Activated CD4-positive, alpha-beta T cell treated with anti-CD3 and anti-CD28 coated beads, Interleukin-2, amount 10 ng/mL, durations not matched to agents 24 days and 14 days (primary cell): ENCODE results near the gene LRRC46. TPM values are rescaled to one million over a fixed set of nuclear protein-coding genes. Genes with fewer than 3 reads are reported as not detected.

Experiments used
- DNase-seq: peaks from one replicate; pipeline ENCODE4 v3.0.0; 2022
- H3K27ac Mint-ChIP-seq: one replicate; pipeline ENCODE4 v1.8.0; 2022; ENCODE audit warnings: mild to moderate bottlenecking, mixed read lengths
- H3K27me3 Mint-ChIP-seq: one replicate; pipeline ENCODE4 v1.8.0; 2022; ENCODE audit warnings: mixed read lengths
- H3K36me3 Mint-ChIP-seq: one replicate; pipeline ENCODE4 v1.8.0; 2022; ENCODE audit warnings: low read depth, mild to moderate bottlenecking, mixed read lengths
- H3K4me1 Mint-ChIP-seq: one replicate; pipeline ENCODE4 v1.8.0; 2021; ENCODE audit warnings: mixed read lengths
- H3K4me3 Mint-ChIP-seq: one replicate; pipeline ENCODE4 v1.8.0; 2022; ENCODE audit warnings: mild to moderate bottlenecking, moderate library complexity, mixed read lengths
- H3K9me3 Mint-ChIP-seq: one replicate; pipeline ENCODE4 v1.8.0; 2021; ENCODE audit warnings: mixed read lengths
- intact Hi-C: fragments of 100-400 bp; cut with micrococcal nuclease; formaldehyde crosslinking; loops from one replicate; pipeline ENCODE4 v1.15.1; 2023
- total RNA-seq: library from RNA; stranded (reverse); gene quantifications from 2 replicates; pipeline ENCODE4 v1.2.3, GENCODE V29; 2022

The LRRC46 gene
- total RNA-seq, 1 donor from 2014 or later, result 0.44 TPM

DNA sequence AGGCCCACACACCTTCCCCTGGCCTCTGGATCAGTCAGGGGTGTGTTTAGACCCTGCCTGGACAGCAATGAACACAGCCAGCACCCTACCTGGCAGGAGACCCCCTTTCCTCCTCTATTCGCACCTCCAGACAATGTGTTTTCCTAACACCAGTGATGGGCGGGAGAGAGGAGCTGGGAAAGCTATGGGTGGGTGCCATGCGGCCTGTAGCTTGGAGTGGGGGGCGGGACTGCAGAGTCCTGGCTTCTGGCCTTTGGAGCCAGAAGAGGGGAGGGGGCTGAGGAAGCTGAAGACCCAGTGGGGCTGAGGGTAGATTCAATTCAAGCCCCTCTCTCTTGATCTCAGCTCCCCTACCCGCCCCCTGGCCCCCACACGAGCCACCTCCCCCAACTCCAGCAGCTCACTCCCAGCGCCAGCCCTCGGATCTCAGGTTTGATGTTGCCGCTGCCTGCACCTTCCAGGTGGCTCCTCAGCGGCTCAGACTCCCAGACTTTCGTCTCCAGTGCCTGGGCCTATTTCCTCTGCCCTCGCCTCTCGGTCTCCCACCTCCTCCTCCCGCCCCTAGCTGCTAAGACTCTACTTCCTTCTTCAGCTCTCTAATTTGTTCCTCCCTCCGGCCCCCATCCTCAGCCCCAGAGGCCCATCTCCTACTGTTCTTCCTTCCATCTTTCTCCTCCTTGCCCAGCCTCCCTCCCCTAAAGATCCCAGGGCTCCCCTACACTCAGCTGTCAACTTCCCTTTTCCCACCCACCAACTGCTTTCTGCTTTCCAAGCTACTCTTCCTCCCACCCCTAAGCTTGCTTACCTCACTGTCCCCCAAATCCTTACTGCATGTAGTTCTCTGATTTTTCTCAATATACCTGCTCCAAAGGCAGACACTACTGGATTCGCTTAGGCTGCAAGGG lies 26.3 kb downstream of the LRRC46 start:
- H3K4me1 Mint-ChIP-seq, result peaks cover 10% of the 10 kb centered on the region
- no peaks in the 10 kb centered on the region for H3K9me3 Mint-ChIP-seq
- no peaks in the 10 kb centered on the region for H3K36me3 Mint-ChIP-seq
- intact Hi-C loops, result no loop called here
- H3K27ac Mint-ChIP-seq, result no peak overlapping the region
- H3K4me3 Mint-ChIP-seq, result no peak overlapping the region
- peaks cover 68% of the 10 kb centered on the region for H3K27me3 Mint-ChIP-seq
- DNase-seq, result no peak

DNA sequence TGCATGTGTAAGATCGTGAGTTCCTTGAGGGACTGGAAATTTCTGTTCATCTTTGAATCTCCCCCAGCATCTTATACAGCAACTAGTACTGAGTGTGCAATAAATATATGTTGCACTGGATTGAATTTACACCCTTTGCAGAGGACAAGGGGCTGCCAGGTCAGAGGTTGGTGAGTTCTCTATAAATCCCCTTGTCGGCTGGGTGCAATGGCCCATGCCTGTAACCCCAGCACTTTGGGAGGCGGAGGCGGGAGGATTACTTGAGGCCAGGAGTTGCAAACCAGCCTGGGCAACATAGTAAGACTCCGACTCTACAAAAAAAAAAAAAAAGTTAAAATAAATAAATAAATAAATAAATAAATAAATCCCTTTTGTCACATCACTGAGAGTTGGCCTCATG lies 28.9 kb downstream of the LRRC46 start:
- intact Hi-C loops, result no loop called here
- Mint-ChIP-seq H3K9me3 (no peaks in the 10 kb centered on the region), H3K36me3 (no peaks in the 10 kb centered on the region), H3K27me3 (peaks cover 45% of the 10 kb centered on the region), H3K4me3 (no peak overlapping the region), H3K4me1 (peaks cover 9% of the 10 kb centered on the region), H3K27ac (no peak overlapping the region)
- no peak for DNase-seq

- no peak overlapping the region for H3K27ac Mint-ChIP-seq
- H3K36me3 Mint-ChIP-seq, result no peaks in the 10 kb centered on the region
- peaks cover 12% of the 10 kb centered on the region for H3K4me1 Mint-ChIP-seq
- no peak for DNase-seq
- peaks cover 34% of the 10 kb centered on the region for H3K27me3 Mint-ChIP-seq
- intact Hi-C loops, result no loop called here
- H3K9me3 Mint-ChIP-seq, result no peaks in the 10 kb centered on the region
- H3K4me3 Mint-ChIP-seq, result no peak overlapping the region
Observed at GRCh38 chr17:47862621-47863440, 31.4 kb downstream of the LRRC46 start.

GRCh38 chr17:47864791-47865216 lies 33.3 kb downstream of the LRRC46 start:
- Mint-ChIP-seq H3K27me3 (peaks cover 23% of the 10 kb centered on the region), H3K4me1 (peaks cover 12% of the 10 kb centered on the region), H3K4me3 (peak overlapping the region; percentile 9), H3K9me3 (no peaks in the 10 kb centered on the region), H3K36me3 (no peaks in the 10 kb centered on the region), H3K27ac (no peak overlapping the region)
- intact Hi-C loops, result no loop called here
- no peak for DNase-seq

- Mint-ChIP-seq H3K27ac (no peak overlapping the region), H3K27me3 (peaks cover 34% of the 10 kb centered on the region), H3K4me3 (no peak overlapping the region), H3K36me3 (no peaks in the 10 kb centered on the region), H3K9me3 (no peaks in the 10 kb centered on the region), H3K4me1 (peaks cover 12% of the 10 kb centered on the region)
- no peak for DNase-seq
- intact Hi-C loops, result no loop called here
Observed at GRCh38 chr17:47866941-47867340, 35.5 kb downstream of the LRRC46 start.

- H3K4me3 Mint-ChIP-seq, result no peak overlapping the region
- intact Hi-C loops, result no loop called here
- H3K27me3 Mint-ChIP-seq, result peaks cover 39% of the 10 kb centered on the region
- H3K36me3 Mint-ChIP-seq, result no peaks in the 10 kb centered on the region
- H3K27ac Mint-ChIP-seq, result no peak overlapping the region
- no peak for DNase-seq
- no peaks in the 10 kb centered on the region for H3K9me3 Mint-ChIP-seq
- H3K4me1 Mint-ChIP-seq, result peaks cover 12% of the 10 kb centered on the region
Observed at GRCh38 chr17:47867813-47868533, 36.5 kb downstream of the LRRC46 start.

DNA sequence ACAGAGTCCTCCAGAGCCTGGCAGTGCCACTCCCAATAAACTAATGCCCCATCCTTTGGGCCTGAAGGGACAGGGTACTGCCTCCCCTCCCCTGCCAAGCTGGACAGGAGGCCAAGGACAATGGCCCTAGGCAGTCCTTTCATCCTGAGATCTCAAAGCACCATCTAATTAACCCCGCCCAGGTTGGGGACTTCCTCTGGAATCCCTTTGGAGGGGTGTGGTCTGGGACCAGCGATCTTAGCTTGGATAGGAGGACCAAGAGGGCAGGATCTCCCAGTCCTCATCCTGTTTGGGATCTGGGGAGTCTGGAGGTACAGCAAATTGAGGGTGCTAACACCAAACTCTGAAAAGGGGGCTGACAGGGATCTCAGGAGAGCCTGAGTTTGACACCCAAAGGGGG lies 37.6 kb downstream of the LRRC46 start:
- Mint-ChIP-seq H3K4me1 (peaks cover 11% of the 10 kb centered on the region), H3K36me3 (no peaks in the 10 kb centered on the region), H3K9me3 (no peaks in the 10 kb centered on the region), H3K4me3 (no peak overlapping the region), H3K27me3 (peaks cover 49% of the 10 kb centered on the region), H3K27ac (no peak overlapping the region)
- no peak for DNase-seq
- intact Hi-C loops, result no loop called here

DNA sequence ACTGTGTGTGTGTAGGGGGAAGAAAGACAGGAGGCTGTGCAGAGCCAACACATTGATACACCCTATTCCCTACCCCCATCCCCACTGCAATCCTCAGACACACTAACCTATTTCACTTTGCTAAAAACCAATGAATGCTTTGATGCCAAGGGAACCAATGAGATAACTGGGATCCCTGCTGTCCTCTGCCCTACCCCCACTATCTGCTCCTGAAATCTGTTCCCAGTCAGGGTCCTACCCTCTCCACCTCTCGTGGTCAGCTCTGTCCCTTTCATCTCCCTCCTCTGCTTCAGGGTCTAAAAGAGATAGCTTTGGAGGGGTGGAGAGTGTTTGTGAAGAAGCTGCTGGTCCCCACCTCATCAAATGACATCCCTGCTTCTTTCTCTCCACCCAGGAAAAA lies 38.6 kb downstream of the LRRC46 start:
- Mint-ChIP-seq H3K27ac (no peak overlapping the region), H3K27me3 (peaks cover 58% of the 10 kb centered on the region), H3K9me3 (no peaks in the 10 kb centered on the region), H3K4me1 (peaks cover 9% of the 10 kb centered on the region), H3K4me3 (no peak overlapping the region), H3K36me3 (no peaks in the 10 kb centered on the region)
- intact Hi-C loops, result no loop called here
- DNase-seq, result no peak

DNA sequence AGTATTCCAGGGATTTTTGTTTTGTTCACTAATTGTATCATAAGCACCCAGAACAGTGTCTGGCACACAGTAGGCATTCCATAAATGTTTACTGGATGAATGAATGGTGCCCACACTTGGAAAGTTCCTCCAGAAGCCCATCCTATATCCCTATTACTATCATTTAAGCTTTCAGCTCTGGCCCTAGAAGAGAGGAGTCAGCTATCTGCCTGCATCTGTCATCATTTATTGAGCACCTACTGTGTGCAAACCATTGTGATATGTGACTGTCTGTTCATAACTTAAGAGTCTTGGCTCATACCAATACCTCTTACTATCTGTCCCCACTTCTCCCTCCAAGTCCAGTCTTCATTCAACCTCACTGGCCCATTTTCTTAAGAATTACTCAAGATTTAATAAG lies 39.6 kb downstream of the LRRC46 start:
- Mint-ChIP-seq H3K36me3 (no peaks in the 10 kb centered on the region), H3K4me1 (peaks cover 2% of the 10 kb centered on the region), H3K27ac (no peak overlapping the region), H3K4me3 (no peak overlapping the region), H3K9me3 (no peaks in the 10 kb centered on the region), H3K27me3 (peaks cover 60% of the 10 kb centered on the region)
- intact Hi-C loops, result no loop called here
- no peak for DNase-seq

DNA sequence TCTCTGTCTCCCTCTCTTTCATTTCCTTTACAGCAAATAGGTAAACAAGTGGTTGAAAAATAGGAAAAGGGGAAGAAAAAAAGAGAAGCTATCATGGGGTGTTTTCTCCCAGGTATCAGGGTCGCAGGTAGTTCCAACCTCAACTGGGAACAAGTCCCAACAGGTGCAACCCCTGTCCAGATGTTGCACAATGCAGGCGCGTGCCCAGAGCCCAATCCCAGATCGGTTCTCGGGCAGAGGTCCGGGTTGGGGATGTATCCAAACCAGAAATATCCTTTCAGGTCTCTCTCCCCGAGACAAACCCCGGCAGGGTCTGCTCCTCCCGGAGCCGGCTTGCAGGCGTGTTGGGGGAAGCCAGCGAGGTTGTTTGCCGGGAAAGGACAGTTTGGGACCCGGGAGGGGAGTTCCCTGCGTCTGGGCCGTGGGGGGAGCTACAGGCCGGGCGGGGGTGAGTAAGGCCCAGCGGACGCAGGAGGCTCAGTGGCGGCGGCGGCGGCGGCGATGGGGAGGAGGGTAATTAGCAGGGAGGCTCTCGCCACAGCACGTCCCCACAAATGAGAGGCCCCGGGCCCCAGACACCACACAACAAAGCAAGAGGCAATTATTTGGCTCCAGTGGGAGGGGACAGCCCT lies 40.7 kb downstream of the LRRC46 start:
- peaks cover 57% of the 10 kb centered on the region for H3K27me3 Mint-ChIP-seq
- no peak for DNase-seq
- H3K4me1 Mint-ChIP-seq, result peaks cover 2% of the 10 kb centered on the region
- no peak overlapping the region for H3K4me3 Mint-ChIP-seq
- intact Hi-C loops, result no loop called here
- no peaks in the 10 kb centered on the region for H3K9me3 Mint-ChIP-seq
- H3K27ac Mint-ChIP-seq, result no peak overlapping the region
- no peaks in the 10 kb centered on the region for H3K36me3 Mint-ChIP-seq

GRCh38 chr17:47872651-47873161 lies 41.2 kb downstream of the LRRC46 start:
- H3K9me3 Mint-ChIP-seq, result no peaks in the 10 kb centered on the region
- H3K27me3 Mint-ChIP-seq, result peaks cover 60% of the 10 kb centered on the region
- peaks cover 2% of the 10 kb centered on the region for H3K4me1 Mint-ChIP-seq
- intact Hi-C loops, result no loop called here
- DNase-seq, result no peak
- no peaks in the 10 kb centered on the region for H3K36me3 Mint-ChIP-seq
- H3K27ac Mint-ChIP-seq, result no peak overlapping the region
- H3K4me3 Mint-ChIP-seq, result no peak overlapping the region

DNA sequence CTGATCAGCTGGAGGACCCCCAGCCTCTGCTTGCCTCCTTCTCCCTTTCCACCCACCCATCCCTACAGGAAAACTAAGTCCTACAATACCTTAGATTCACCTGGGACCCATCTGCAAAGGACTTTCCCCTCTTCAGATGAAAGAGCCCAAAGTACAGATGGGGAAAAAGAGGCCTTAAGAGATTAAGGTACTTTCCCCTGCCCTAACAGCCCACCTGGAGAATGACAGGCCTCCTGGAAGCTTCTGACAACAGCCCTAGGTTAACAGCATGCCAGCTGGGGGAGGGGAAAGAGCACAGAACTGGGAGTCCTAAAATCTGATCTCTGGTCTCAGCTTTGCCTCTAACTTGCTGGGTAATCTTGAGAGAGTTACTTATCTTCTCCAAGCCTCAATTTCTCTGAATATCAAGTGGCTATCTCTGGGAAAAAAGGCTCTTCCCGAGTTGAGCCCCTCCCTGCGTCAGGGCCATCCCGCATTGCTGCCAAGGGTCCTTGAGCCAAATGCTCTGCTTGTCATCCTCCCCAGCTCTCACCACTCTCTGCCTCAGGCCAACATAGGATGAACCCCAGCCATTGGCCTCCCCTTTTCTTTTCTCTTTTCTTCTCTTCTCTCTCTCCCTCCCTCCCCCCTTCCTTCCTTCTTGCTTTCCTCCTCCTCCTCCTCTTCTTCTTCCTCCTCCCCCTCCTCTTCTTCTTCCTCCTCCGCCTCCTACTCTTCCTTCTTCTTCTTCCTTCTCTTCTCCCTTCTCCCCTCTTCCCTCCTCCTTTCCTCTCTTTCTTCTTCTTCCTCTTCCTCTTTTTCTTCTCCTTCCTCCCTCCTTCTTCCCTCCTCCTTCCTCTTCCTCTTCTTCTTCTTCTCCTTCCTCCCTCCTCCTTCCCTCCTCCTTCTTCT lies 42.0 kb downstream of the LRRC46 start:
- no peak overlapping the region for H3K4me3 Mint-ChIP-seq
- H3K27ac Mint-ChIP-seq, result no peak overlapping the region
- no peak for DNase-seq
- H3K9me3 Mint-ChIP-seq, result no peaks in the 10 kb centered on the region
- no peaks in the 10 kb centered on the region for H3K36me3 Mint-ChIP-seq
- intact Hi-C loops, result no loop called here
- H3K4me1 Mint-ChIP-seq, result peaks cover 2% of the 10 kb centered on the region
- H3K27me3 Mint-ChIP-seq, result peaks cover 65% of the 10 kb centered on the region
